Measurements from ENCODE around the gene DUSP28. TPM values are rescaled to one million over a fixed set of nuclear protein-coding genes. Genes with fewer than 3 reads are reported as not detected.

DUSP28 gene
- total and polyA plus RNA-seq, 2 of the 13 experiments (the other 11 are each of a cell fraction or from before 2014, with no cell fraction given) = 5.2 to 8.6 TPM

- no peak for TF ChIP-seq ZFP36 (IDR thresholded peaks at IDR 0.05; ENCODE audit: borderline replicate concordance, low read depth, low read length, partially characterized antibody)
- no peak for TF ChIP-seq GABPB1 (CRISPR knock-in tag; IDR thresholded peaks at IDR 0.05)
- TF ChIP-seq ZNF512B (CRISPR knock-in tag; IDR thresholded peaks at IDR 0.05; ENCODE audit: borderline replicate concordance) = no peak
- no peak for TF ChIP-seq PHF21A (CRISPR knock-in tag; IDR thresholded peaks at IDR 0.05)
- TF ChIP-seq PLSCR1 (CRISPR knock-in tag; IDR thresholded peaks at IDR 0.05; ENCODE audit: borderline replicate concordance) = no peak
Observed at GRCh38 chr2:240590681-240591111, 30.5 kb downstream of the DUSP28 start (continued).

- ATAC-seq (no peak), FAIRE-seq (no peak), DNase-seq (ENCODE audit: low spot score) (no peak)
- no peak overlapping the region for H3K9ac ChIP-seq (ENCODE audit: insufficient read depth, low read depth, low read length)
- no peak overlapping the region for H3K4me2 ChIP-seq (ENCODE audit: low read depth, low read length)
- 0 out of 2 replicates have a peak, but pooled peaks cover 3% of the 10 kb centered on the region for H4K20me1 ChIP-seq (ENCODE audit: insufficient read depth, low read length)
- peaks cover 34% of the 10 kb centered on the region for H3K79me2 ChIP-seq (ENCODE audit: insufficient read depth, low read length)
- no peak overlapping the region for H3K27ac ChIP-seq (ENCODE audit: extremely low read length, insufficient read depth, low read length)
- H3K27me3 ChIP-seq (ENCODE audit: control insufficient read depth in 1 of 2, insufficient read depth in 2 of 2, low read length in 2 of 2) = no peaks in the 10 kb centered on the region
- H2AFZ ChIP-seq (ENCODE audit: low read length) = no peak overlapping the region
- H3K36me3 ChIP-seq (replicated peaks in 1 of 2; ENCODE audit: control insufficient read depth in 1 of 2, insufficient read depth in 2 of 2, low read length in 2 of 2) = peaks cover 22 to 36% of the 10 kb centered on the region in 2 experiments
- in situ Hi-C loops (cut with HindIII; ENCODE audit: extremely low pct_ligation_motif_present, low pct_unique_long_range_greater_than_20kb) = no loop called here
- H3K4me1 ChIP-seq (ENCODE audit: insufficient read depth, low read length) = peaks cover 31% of the 10 kb centered on the region
- 95% methylated on average over 6 of the region's 6 CpGs for WGBS (ENCODE audit: low lambda C conversion rate)
- ChIA-PET POLR2A (no interaction called here), CTCF (ENCODE audit: low intra/inter-chr PET ratio, low total read pairs) (no interaction called here)
- no peaks in the 10 kb centered on the region for H3K9me3 ChIP-seq (ENCODE audit: low read length)
- no peak overlapping the region for H3K4me3 ChIP-seq (replicated peaks in 1 of 3; ENCODE audit: insufficient read depth in 1 of 3, low read depth in 2 of 3, low read length in 3 of 3)
- BruUV-seq (replicated peaks) = no TSS peak
- intact Hi-C loops (cut with micrococcal nuclease; ENCODE audit: unreplicated experiment) = no loop called here
- TF ChIP-seq ATF3 (CRISPR knock-in tag; IDR thresholded peaks at IDR 0.05) (no peak), NCOA1 (CRISPR knock-in tag; IDR thresholded peaks at IDR 0.05) (no peak), ZNF670 (CRISPR knock-in tag; IDR thresholded peaks at IDR 0.05; ENCODE audit: borderline replicate concordance) (no peak), ZNF234 (CRISPR knock-in tag; conservative IDR thresholded peaks at IDR 0.05) (no peak), ARID4A (CRISPR knock-in tag; IDR thresholded peaks at IDR 0.05; ENCODE audit: borderline replicate concordance) (no peak), SIN3B (IDR thresholded peaks at IDR 0.05; ENCODE audit: low read length) (no peak), ZNF263 (CRISPR knock-in tag; IDR thresholded peaks at IDR 0.05) (no peak), MAFF (IDR thresholded peaks at IDR 0.05; ENCODE audit: low read depth, low read length) (no peak), FOXK2 (IDR thresholded peaks at IDR 0.05) (no peak)
Observed at GRCh38 chr2:240591226-240591625, 31.1 kb downstream of the DUSP28 start.
